Liver (tissue), 9 donors: Measurements from ENCODE around the gene PEX3. TPM values are rescaled to one million over a fixed set of nuclear protein-coding genes. Genes with fewer than 3 reads are reported as not detected.

ENCODE experiments used
- DNase-seq: peaks from one replicate; pipeline ENCODE4 v3.0.0-alpha.2; 2017; ENCODE audit warnings: low spot score
- H3K27ac ChIP-seq, 2 donors: one replicate each; pipeline ENCODE4 v1.7.0; 2013; ENCODE audit warnings: inconsistent platforms in 2 of 2, low read length in 2 of 2, control low read depth in 1 of 2, low read depth in 1 of 2, mild to moderate bottlenecking in 1 of 2
- H3K27me3 ChIP-seq, 4 donors: one replicate each; pipeline versions ENCODE4 v1.6.1 to v1.7.0; 2013; ENCODE audit warnings: low read length in 3 of 4, inconsistent platforms in 1 of 4, mild to moderate bottlenecking in 1 of 4, moderate library complexity in 1 of 4; ENCODE audit not compliant: control insufficient read depth in 4 of 4, insufficient read depth in 4 of 4
- H3K36me3 ChIP-seq, 4 donors: one replicate each; pipeline versions ENCODE4 v1.6.1 to v1.7.0; 2013; ENCODE audit warnings: low read length in 3 of 4, mild to moderate bottlenecking in 3 of 4, low read depth in 1 of 4, moderate library complexity in 1 of 4; ENCODE audit not compliant: control insufficient read depth in 4 of 4, insufficient read depth in 3 of 4
- H3K4me1 ChIP-seq, 4 donors: one replicate each; pipeline versions ENCODE4 v1.6.1 to v1.7.0; 2013; ENCODE audit warnings: low read length in 3 of 4, mild to moderate bottlenecking in 3 of 4, moderate library complexity in 1 of 4; ENCODE audit not compliant: control insufficient read depth in 4 of 4, insufficient read depth in 4 of 4
- H3K4me3 ChIP-seq, 3 donors: one replicate each; pipeline versions ENCODE4 v1.6.1 to v1.7.0; 2013; ENCODE audit warnings: low read length in 3 of 3, control low read depth in 1 of 3, low read depth in 1 of 3, mild to moderate bottlenecking in 1 of 3
- H3K9ac ChIP-seq, 2 donors: one replicate each; pipeline ENCODE4 v1.7.0; 2013; ENCODE audit warnings: low read length in 2 of 2, mild to moderate bottlenecking in 2 of 2, moderate library complexity in 2 of 2, control low read depth in 1 of 2, low read depth in 1 of 2
- H3K9me3 ChIP-seq, 4 donors: one replicate each; pipeline versions ENCODE4 v1.6.1 to v1.7.0; 2013; ENCODE audit warnings: low read length in 3 of 4; ENCODE audit not compliant: control insufficient read depth in 4 of 4
- ATF3 ChIP-seq: IDR thresholded peaks from 2 replicates; pipeline ENCODE4 v1.6.1; 2016; ENCODE audit warnings: antibody characterized with exemption
- CTCF ChIP-seq: fragments of 150-350 bp; IDR thresholded peaks from 2 replicates; pipeline ENCODE4 v1.5.1; 2017; ENCODE audit warnings: improper control_type of control experiment, low read depth, low read length; ENCODE audit not compliant: missing input control
- EGR1 ChIP-seq, 2 donors: IDR thresholded peaks; 2 replicates each; pipeline ENCODE4 v1.6.1; 2016 to 2018; ENCODE audit warnings: antibody characterized with exemption in 2 of 2, low read depth in 2 of 2
- FOXA2 ChIP-seq: IDR thresholded peaks from 2 replicates; pipeline ENCODE4 v1.6.1; 2016; ENCODE audit warnings: antibody characterized with exemption
- GABPA ChIP-seq, 2 donors: IDR thresholded peaks in 1 of 2; conservative IDR thresholded peaks in 1 of 2; 2 replicates each; pipeline ENCODE4 v1.6.1; 2016; ENCODE audit warnings: antibody characterized with exemption in 2 of 2, mild to moderate bottlenecking in 1 of 2, moderate library complexity in 1 of 2
- HNF4A ChIP-seq, 2 donors: conservative IDR thresholded peaks; 2 replicates each; pipeline ENCODE4 v1.6.1; 2016; ENCODE audit warnings: antibody characterized with exemption in 2 of 2, mild to moderate bottlenecking in 2 of 2
- HNF4G ChIP-seq: IDR thresholded peaks from 2 replicates; pipeline ENCODE4 v1.6.1; 2016; ENCODE audit warnings: antibody characterized with exemption
- JUND ChIP-seq, 2 donors: IDR thresholded peaks; 2 replicates each; pipeline ENCODE4 v1.6.1; 2016; ENCODE audit warnings: antibody characterized with exemption in 2 of 2
- MAX ChIP-seq: IDR thresholded peaks from 2 replicates; pipeline ENCODE4 v1.6.1; 2016; ENCODE audit warnings: antibody characterized with exemption
- RAD21 ChIP-seq, 2 donors: IDR thresholded peaks; 2 replicates each; pipeline ENCODE4 v1.6.1; 2016; ENCODE audit warnings: antibody characterized with exemption in 2 of 2, mild to moderate bottlenecking in 2 of 2
- REST ChIP-seq: IDR thresholded peaks from 2 replicates; pipeline ENCODE4 v1.6.1; 2016; ENCODE audit warnings: antibody characterized with exemption, mild to moderate bottlenecking
- RXRA ChIP-seq, 2 donors: IDR thresholded peaks; 2 replicates each; pipeline ENCODE4 v1.6.1; 2017 to 2018; ENCODE audit warnings: antibody characterized with exemption in 2 of 2, mild to moderate bottlenecking in 1 of 2
- SP1 ChIP-seq: IDR thresholded peaks from 2 replicates; pipeline ENCODE4 v1.6.1; 2018; ENCODE audit warnings: antibody characterized with exemption, mild to moderate bottlenecking
- YY1 ChIP-seq: IDR thresholded peaks from 2 replicates; pipeline ENCODE4 v1.6.1; 2016; ENCODE audit warnings: antibody characterized with exemption, mild to moderate bottlenecking
- ZBTB33 ChIP-seq: IDR thresholded peaks from 2 replicates; pipeline ENCODE4 v1.6.1; 2016; ENCODE audit warnings: antibody characterized with exemption
- whole genome bisulfite sequencing: extraction: QIAGEN DNeasy Blood & Tissue Kit; methylation state at CpG from one replicate; pipeline ENCODE4 v1.1.7; 2013; 5-methylcytosine and 5-hydroxymethylcytosine counted together
- polyA plus RNA-seq, 2 donors: library from polyadenylated mRNA; stranded (reverse) in 1 of 2; unstranded in 1 of 2; fragments of 200-250 nt in 1 of 2; fragments of >200 nt in 1 of 2; fragmentation: Nextera tagmentation in 1 of 2; extraction: Ambion mirVana in 1 of 2; gene quantifications; one replicate each; pipeline versions ENCODE4 v1.2.1 to v1.2.3, GENCODE V29; 2013 to 2015
- total RNA-seq, 2 donors: library from RNA; depleted of rRNA; stranded (reverse); fragments of >200 nt; gene quantifications; one replicate each; pipeline ENCODE4 v1.2.3, GENCODE V29; 2014
- donor health status: healthy.
- donor health status: healthy.
- donor health status: healthy.
- donor health status: healthy.
- donor health status: healthy.

The PEX3 gene
- total and polyA plus RNA-seq, 4 donors, result 12.7 to 27.2 (median 15.2) TPM

- Histone ChIP-seq H3K27ac (no peak overlapping the region), H3K27me3 (no peaks in the 10 kb centered on the region), H3K36me3 (no peaks in the 10 kb centered on the region), H3K9ac (no peak overlapping the region), H3K9me3 (no peaks in the 10 kb centered on the region), H3K4me3 (no peak overlapping the region), H3K4me1 (peaks cover 0 to under 1% (median 0%) of the 10 kb centered on the region in 4 donors)
- no peak for DNase-seq
- no peak for TF ChIP-seq RXRA (IDR thresholded peaks at IDR 0.05)
- no peak for TF ChIP-seq ZBTB33
- no peak for TF ChIP-seq RAD21 (IDR thresholded peaks at IDR 0.05)
- TF ChIP-seq HNF4G, result no peak
- TF ChIP-seq CTCF, result no peak
- no peak for TF ChIP-seq ATF3
- no peak for TF ChIP-seq EGR1 (IDR thresholded peaks at IDR 0.05; ENCODE audit: low read depth in 2 of 2)
- TF ChIP-seq MAX, result no peak
- TF ChIP-seq YY1, result no peak
- no peak for TF ChIP-seq SP1
- no peak for TF ChIP-seq GABPA (IDR thresholded peaks at IDR 0.05 in 1 of 2, conservative IDR thresholded peaks at IDR 0.05 in 1 of 2)
- no peak for TF ChIP-seq JUND (IDR thresholded peaks at IDR 0.05)
- no peak for TF ChIP-seq FOXA2
- no peak for TF ChIP-seq REST
- no peak for TF ChIP-seq HNF4A (conservative IDR thresholded peaks at IDR 0.05)
- WGBS, result 95% methylated on average over 7 of the region's 7 CpGs
Measured at GRCh38 chr6:143402721-143403336, 47.8 kb upstream of the PEX3 start.
